Measurements from ENCODE around the gene MAMLD1. TPM values are rescaled to one million over a fixed set of nuclear protein-coding genes. Genes with fewer than 3 reads are reported as not detected.

The MAMLD1 gene
- total RNA-seq (2022; extraction: Qiagen RNA extraction; ENCODE audit: low read depth) = 6.3 to 7.9 TPM (median 7.0 TPM) in 5 replicates

DNA sequence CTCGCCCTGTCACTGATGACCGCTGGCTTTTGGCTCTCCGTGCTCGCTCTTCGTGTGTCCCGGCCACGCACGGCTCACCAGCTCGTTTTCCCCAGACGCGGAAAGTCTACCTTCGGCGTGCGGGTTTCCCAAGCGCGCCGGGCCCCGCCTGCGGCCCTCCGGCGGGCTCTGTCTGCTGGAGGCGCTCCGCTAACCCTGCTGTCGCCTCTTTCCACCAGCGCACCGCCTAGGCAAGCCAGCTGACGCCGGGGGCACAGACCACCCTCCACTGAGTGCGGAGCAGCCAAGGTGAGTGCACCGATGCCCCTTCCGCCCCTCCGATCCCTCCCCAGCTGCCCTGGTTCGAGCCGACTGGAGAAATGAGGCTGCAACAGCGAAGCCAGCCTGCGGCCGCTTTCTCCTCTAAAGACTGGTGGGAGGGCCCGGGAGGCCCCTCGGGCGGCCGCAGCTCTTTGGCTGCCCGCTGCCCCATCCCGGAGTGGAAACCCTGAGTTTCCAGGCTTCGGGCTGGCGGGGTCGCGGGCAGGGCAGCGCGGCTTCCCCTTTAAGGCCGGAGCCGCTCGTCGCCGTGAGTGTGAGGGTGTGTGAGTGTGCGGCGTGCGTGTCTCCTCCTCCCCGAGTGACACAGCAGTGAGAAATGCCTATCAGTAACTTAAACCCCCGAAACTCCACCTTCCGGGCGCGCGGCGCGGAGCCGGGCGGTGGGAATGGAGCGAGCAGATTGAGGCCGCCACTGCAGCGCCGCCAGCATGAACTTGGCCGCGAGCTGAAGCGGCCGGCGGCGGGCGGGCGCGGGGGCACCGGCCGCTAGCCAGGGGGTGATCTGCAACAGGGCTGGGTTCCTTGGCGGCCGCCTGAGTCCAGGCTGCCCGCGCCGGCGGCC, at the start of gene MAMLD1:
Gene MAMLD1, plus strand, starts transcription at position 719 of the 883 bp plus-strand sequence. CDS start 82,200 bp downstream, outside the sequence.

Other genes starting within 250 kb of the MAMLD1 start
- 4.2 to 9.1 TPM (median 6.4 TPM) in 5 replicates for gene MTM1, start 205.3 kb downstream of the MAMLD1 start, total RNA-seq (2022; extraction: Qiagen RNA extraction; ENCODE audit: low read depth)